Gastrocnemius medialis (tissue), 4 donors: ENCODE data around the gene HUS1B. TPM values are rescaled to one million over a fixed set of nuclear protein-coding genes. Genes with fewer than 3 reads are reported as not detected.

Source experiments
- ATAC-seq, 2 donors: fragments of 150-250 bp; one replicate each; pipeline ENCODE4 v1.9.1; 2016
- DNase-seq, 2 donors: peaks; one replicate each; pipeline ENCODE4 v3.0.0-alpha.2; 2019
- H3K27ac ChIP-seq, 4 donors: fragments of 200-600 bp; sonication (generic); 1 replicate in 1 of 4; 2 replicates in 3 of 4; pipeline ENCODE4 v1.5.1; 2016 to 2018; ENCODE audit warnings: mild to moderate bottlenecking in 2 of 4, moderate library complexity in 1 of 4
- H3K27me3 ChIP-seq, 3 donors: fragments of 200-600 bp; sonication (generic) in 2 of 3; 1 replicate in 1 of 3; 2 replicates in 2 of 3; pipeline versions ENCODE4 v1.5.1 to v1.6.0; 2016 to 2019; ENCODE audit warnings: mild to moderate bottlenecking in 1 of 3, moderate library complexity in 1 of 3
- H3K36me3 ChIP-seq, 2 donors: fragments of 200-600 bp; sonication (generic) in 1 of 2; one replicate each; pipeline ENCODE4 v1.5.1; 2017 to 2018
- H3K4me1 ChIP-seq, 2 donors: fragments of 200-600 bp; sonication (generic) in 1 of 2; one replicate each; pipeline ENCODE4 v1.5.1; 2016 to 2017; ENCODE audit warnings: mild to moderate bottlenecking in 2 of 2
- H3K4me3 ChIP-seq, 4 donors: fragments of 200-600 bp; sonication (generic) in 3 of 4; 1 replicate in 1 of 4; 2 replicates in 3 of 4; pipeline ENCODE4 v1.5.1; 2016 to 2019; ENCODE audit warnings: mild to moderate bottlenecking in 2 of 4
- H3K9me3 ChIP-seq, 3 donors: fragments of 200-600 bp; sonication (generic) in 2 of 3; 1 replicate in 1 of 3; 2 replicates in 2 of 3; pipeline ENCODE4 v1.5.1; 2016 to 2019
- CTCF ChIP-seq, 5 experiments: fragments of 450-650 bp in 3 of 5; fragments of 200-600 bp in 2 of 5; sonication (generic) in 2 of 5; IDR thresholded peaks in 4 of 5; conservative IDR thresholded peaks in 1 of 5; 1 replicate in 4 of 5; 2 replicates in 1 of 5; pipeline ENCODE4 v1.5.1; 2016 to 2019; ENCODE audit warnings: antibody characterized with exemption in 5 of 5, mild to moderate bottlenecking in 3 of 5, moderate library complexity in 3 of 5
- POLR2A ChIP-seq, 2 donors: fragments of 450-650 bp; IDR thresholded peaks; one replicate each; pipeline ENCODE4 v1.6.1; 2017; ENCODE audit warnings: antibody characterized with exemption in 2 of 2, mild to moderate bottlenecking in 2 of 2, moderate library complexity in 2 of 2
- in situ Hi-C, 4 donors: fragments of 200-750 bp; cut with MboI; loops; one replicate each; pipeline versions ENCODE4 v1.15.0 to v1.8.0; 2017; ENCODE audit warnings: low sequenced_read_pairs in 4 of 4
- intact Hi-C: fragments of 100-400 bp; cut with DNase I; formaldehyde crosslinking; loops from one replicate; pipeline ENCODE4 v1.15.1; 2023; ENCODE audit warnings: low total_unique reads
- total RNA-seq, 4 donors: library from RNA; depleted of rRNA; stranded (reverse); fragments of >200 nt; gene quantifications; one replicate each; pipeline versions ENCODE4 v1.1.0 to v1.2.3, GENCODE V29; 2016

The HUS1B gene
- total RNA-seq: under 1 TPM in 1 of 4 donors, not detected in 3; 0.97 TPM

DNA sequence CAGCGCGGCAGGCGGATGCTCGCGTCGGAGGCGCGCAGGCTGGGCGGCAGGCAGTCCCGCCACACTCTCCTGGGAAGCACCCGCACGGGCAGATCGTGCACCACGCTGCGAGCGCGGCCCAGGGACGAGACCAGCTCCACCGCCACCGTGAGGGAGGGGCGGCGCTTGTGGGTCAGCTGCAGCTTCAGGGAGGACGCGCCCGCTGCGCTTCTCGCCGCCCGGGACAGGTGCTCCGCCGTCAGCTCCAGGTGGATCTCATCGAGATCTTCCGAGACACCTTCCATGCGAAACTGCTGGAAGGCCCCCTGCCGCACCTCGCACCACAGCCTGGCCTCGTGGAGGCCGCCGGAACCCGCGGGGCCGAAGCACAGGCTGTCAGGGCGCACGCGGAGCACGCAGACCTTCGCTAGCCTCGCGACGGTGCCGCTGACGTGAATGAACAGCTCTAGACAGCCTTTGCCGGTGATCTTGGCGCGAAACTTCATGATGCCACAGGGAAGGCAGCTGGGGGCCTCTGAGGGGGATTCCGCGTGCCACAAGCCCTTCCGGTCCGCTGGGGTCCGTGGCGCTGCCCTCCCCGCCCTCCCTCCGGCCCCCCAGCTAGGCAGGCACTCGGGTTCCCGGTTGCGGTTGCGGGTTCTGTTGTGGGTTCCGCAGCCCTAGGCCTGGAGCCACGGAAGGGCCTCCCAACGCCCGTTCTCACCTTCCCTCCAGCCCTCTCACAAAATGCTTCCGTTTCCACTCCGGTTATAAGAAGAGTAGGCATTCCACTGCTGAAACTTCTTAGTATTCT lies at the start of gene HUS1B:
HUS1B (minus strand) TSS at position 641 of the 793 bp plus-strand sequence; CDS start at position 485, 156 bp downstream.
- ATAC-seq (no peak), DNase-seq (no peak)
- Histone ChIP-seq H3K27ac (no peak within 1 kb of the TSS), H3K27me3 (no peaks in the 10 kb centered on the region), H3K4me3 (no peak within 1 kb of the TSS), H3K9me3 (no peaks in the 10 kb centered on the region), H3K36me3 (no peaks in the 10 kb centered on the region), H3K4me1 (peaks cover 2 to 8% of the 10 kb centered on the region in 2 donors)
- TF ChIP-seq CTCF (IDR thresholded peaks at IDR 0.05 in 4 of 5, conservative IDR thresholded peaks at IDR 0.05 in 1 of 5): no peak
- no peak for TF ChIP-seq POLR2A (IDR thresholded peaks at IDR 0.05)
- in situ Hi-C loops (no loop called here), intact Hi-C loops (no loop called here)

- Histone ChIP-seq H3K4me1 (peaks cover 5 to 8% of the 10 kb centered on the region in 2 donors), H3K9me3 (no peaks in the 10 kb centered on the region), H3K27me3 (peaks cover 0 to 15% (median 3%) of the 10 kb centered on the region in 3 donors), H3K27ac (no peak overlapping the region), H3K36me3 (no peaks in the 10 kb centered on the region), H3K4me3 (no peak overlapping the region)
- ATAC-seq (no peak), DNase-seq (no peak)
- TF ChIP-seq POLR2A (IDR thresholded peaks at IDR 0.05): no peak
- TF ChIP-seq CTCF (IDR thresholded peaks at IDR 0.05 in 4 of 5, conservative IDR thresholded peaks at IDR 0.05 in 1 of 5): no peak
- intact Hi-C loops (no loop called here), in situ Hi-C loops (loop anchor here in 1 of 4 donors (25.0 kb wide), 1 partner anchor 681 kb away; the partner anchor contains the start of gene FOXF2)
Measured at GRCh38 chr6:706146-706545, 49.2 kb upstream of the HUS1B start.

DNA sequence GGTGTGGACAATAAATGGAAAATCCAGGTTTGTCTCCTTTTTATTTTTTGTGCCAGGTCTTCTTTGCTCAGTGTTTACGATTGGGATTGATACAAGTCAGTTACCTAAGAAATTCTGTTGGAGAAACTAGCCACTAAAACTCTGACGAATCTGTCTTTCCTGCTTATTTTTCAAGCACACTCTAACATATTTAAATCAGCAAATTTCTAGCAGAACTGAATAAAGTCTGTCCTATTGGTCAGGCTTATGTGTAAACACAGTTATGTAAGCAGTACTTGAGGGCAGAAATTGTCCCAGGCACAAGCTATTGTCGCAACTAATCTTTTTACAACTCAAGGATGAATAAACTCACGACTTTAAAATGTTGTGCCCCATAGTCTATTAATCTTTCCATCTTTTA lies 48.1 kb upstream of the HUS1B start:
- no peaks in the 10 kb centered on the region for H3K4me1 ChIP-seq
- intact Hi-C loops: no loop called here
- no peak for TF ChIP-seq CTCF (IDR thresholded peaks at IDR 0.05 in 4 of 5, conservative IDR thresholded peaks at IDR 0.05 in 1 of 5)
- TF ChIP-seq POLR2A (IDR thresholded peaks at IDR 0.05): no peak
- H3K36me3 ChIP-seq: no peaks in the 10 kb centered on the region
- no peak overlapping the region for H3K27ac ChIP-seq
- in situ Hi-C loops: loop anchor here in 1 of 4 donors (25.0 kb wide), 1 partner anchor 682 kb away; the partner anchor contains the start of gene FOXF2
- DNase-seq: no peak
- no peak for ATAC-seq
- H3K27me3 ChIP-seq: peaks cover 0 to 8% (median 3%) of the 10 kb centered on the region in 3 donors
- H3K4me3 ChIP-seq: no peak overlapping the region
- H3K9me3 ChIP-seq: no peaks in the 10 kb centered on the region

- H3K4me1 ChIP-seq: no peaks in the 10 kb centered on the region
- H3K4me3 ChIP-seq: no peak overlapping the region
- H3K27ac ChIP-seq: no peak overlapping the region
- peaks cover 0 to 3% (median 0%) of the 10 kb centered on the region in 3 donors for H3K27me3 ChIP-seq
- no peaks in the 10 kb centered on the region for H3K36me3 ChIP-seq
- ATAC-seq: no peak
- in situ Hi-C loops (loop anchor here in 1 of 4 donors (25.0 kb wide), 1 partner anchor 683 kb away; the partner anchor contains the start of gene FOXF2), intact Hi-C loops (no loop called here)
- H3K9me3 ChIP-seq: no peaks in the 10 kb centered on the region
- DNase-seq: no peak
- TF ChIP-seq POLR2A (IDR thresholded peaks at IDR 0.05): no peak
Measured at GRCh38 chr6:704046-704445, 47.1 kb upstream of the HUS1B start.

- H3K4me3 ChIP-seq: no peak overlapping the region
- intact Hi-C loops (no loop called here), in situ Hi-C loops (loop anchor here in 1 of 4 donors (25.0 kb wide), 1 partner anchor 684 kb away; the partner anchor contains the start of gene FOXF2)
- no peak for TF ChIP-seq POLR2A (IDR thresholded peaks at IDR 0.05)
- no peak for TF ChIP-seq CTCF (IDR thresholded peaks at IDR 0.05 in 4 of 5, conservative IDR thresholded peaks at IDR 0.05 in 1 of 5)
- no peak overlapping the region for H3K27ac ChIP-seq
- H3K36me3 ChIP-seq: no peaks in the 10 kb centered on the region
- H3K4me1 ChIP-seq: no peaks in the 10 kb centered on the region
- DNase-seq: no peak
- no peaks in the 10 kb centered on the region for H3K9me3 ChIP-seq
- H3K27me3 ChIP-seq: peaks cover 0 to 3% (median 0%) of the 10 kb centered on the region in 3 donors
- ATAC-seq: no peak
Measured at GRCh38 chr6:703552-703951, 46.7 kb upstream of the HUS1B start.
